Measurements from ENCODE around the gene PKMYT1. TPM values are rescaled to one million over a fixed set of nuclear protein-coding genes. Genes with fewer than 3 reads are reported as not detected.

Gene PKMYT1
- total and polyA plus RNA-seq, 9 of the 15 experiments (the other 6 are each of a cell fraction or from before 2014, with no cell fraction given): 8.7 to 201 (median 37.8) TPM

DNA sequence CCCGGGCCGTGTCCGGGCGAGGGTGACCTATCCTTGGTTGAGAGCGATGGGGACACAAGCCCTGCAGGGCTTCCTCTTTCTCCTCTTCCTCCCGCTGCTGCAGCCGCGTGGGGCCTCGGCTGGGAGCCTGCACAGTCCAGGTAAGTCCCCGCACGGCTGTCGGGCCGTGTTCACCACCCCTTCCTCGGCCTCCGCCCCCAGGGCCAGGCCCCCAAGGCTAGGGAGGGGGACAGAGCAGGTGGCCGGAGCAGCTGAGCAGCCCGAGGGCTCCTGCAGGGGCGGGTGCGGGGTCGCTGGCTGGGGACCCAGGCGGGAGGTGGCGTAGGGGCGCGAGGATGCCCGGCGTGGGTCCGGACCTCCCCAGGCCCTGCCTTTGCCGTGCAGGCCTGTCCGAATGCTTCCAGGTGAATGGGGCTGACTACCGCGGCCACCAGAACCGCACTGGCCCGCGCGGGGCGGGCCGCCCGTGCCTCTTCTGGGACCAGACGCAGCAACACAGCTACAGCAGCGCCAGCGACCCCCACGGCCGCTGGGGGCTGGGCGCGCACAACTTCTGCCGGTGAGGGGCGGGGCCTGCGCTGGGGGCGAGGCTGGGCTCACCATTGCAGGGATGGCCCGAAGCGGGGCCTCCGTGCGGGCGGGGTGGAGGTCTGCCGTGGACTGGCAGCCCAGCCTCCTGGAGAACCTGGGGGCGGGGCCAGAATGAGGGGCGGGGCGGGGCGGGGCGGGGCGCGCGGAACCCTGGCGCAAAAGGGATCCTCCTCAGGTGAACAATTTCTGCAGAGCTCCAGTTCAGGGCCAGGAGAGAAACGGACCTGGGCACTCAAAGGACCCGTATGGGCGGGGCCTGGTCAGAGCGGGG is 15.5 kb downstream of the PKMYT1 start (continued):
- TF ChIP-seq NCOA4 (IDR thresholded peaks at IDR 0.05; ENCODE audit: partially characterized antibody) (no peak), ETV5 (CRISPR knock-in tag; IDR thresholded peaks at IDR 0.05; ENCODE audit: low read depth) (no peak), PML (IDR thresholded peaks at IDR 0.05; ENCODE audit: low read length) (no peak), POLR2A (conservative IDR thresholded peaks at IDR 0.05) (no peak), SLC30A9 (CRISPR knock-in tag; IDR thresholded peaks at IDR 0.05) (no peak), ZFX (CRISPR knock-in tag; IDR thresholded peaks at IDR 0.05) (peak; percentile 45; the same call in 1 of the 2 replicates), TBP (optimal IDR thresholded peaks at IDR 0.05; ENCODE audit: low read depth, low read length) (no peak), NUFIP1 (IDR thresholded peaks at IDR 0.05; ENCODE audit: partially characterized antibody) (no peak), GTF2A2 (tag; IDR thresholded peaks at IDR 0.05) (no peak), CBFB (CRISPR knock-in tag; IDR thresholded peaks at IDR 0.05) (no peak), SAFB (IDR thresholded peaks at IDR 0.05; ENCODE audit: borderline replicate concordance, low read depth, low read length) (0 out of 2 replicates have a peak, but pooled peaks have one; percentile 24), CBFA2T3 (IDR thresholded peaks at IDR 0.05) (no peak), TARDBP (IDR thresholded peaks at IDR 0.05) (no peak), ZNF212 (CRISPR knock-in tag; IDR thresholded peaks at IDR 0.05) (no peak), YBX1 (IDR thresholded peaks at IDR 0.05) (no peak), FOXA3 (CRISPR knock-in tag; conservative IDR thresholded peaks at IDR 0.05 in 1 of 2, IDR thresholded peaks at IDR 0.05 in 1 of 2) (0 out of 4 replicates have a peak, but pooled peaks of 1 of the 2 experiments have one; percentile 16), CREB1 (IDR thresholded peaks at IDR 0.05) (peak; percentile 29; the same call in 1 of the 2 replicates), CREB1 (CRISPR knock-in tag; IDR thresholded peaks at IDR 0.05) (no peak)
- TF ChIP-seq, protein P1, sequence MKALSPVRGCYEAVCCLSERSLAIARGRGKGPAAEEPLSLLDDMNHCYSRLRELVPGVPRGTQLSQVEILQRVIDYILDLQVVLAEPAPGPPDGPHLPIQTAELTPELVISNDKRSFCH (CRISPR knock-in tag; IDR thresholded peaks at IDR 0.05): no peak
- TF ChIP-seq, protein P1 (tag; IDR thresholded peaks at IDR 0.05): peak; percentile 27; the same call in 1 of the 2 replicates
- TF ChIP-seq, protein P2, sequence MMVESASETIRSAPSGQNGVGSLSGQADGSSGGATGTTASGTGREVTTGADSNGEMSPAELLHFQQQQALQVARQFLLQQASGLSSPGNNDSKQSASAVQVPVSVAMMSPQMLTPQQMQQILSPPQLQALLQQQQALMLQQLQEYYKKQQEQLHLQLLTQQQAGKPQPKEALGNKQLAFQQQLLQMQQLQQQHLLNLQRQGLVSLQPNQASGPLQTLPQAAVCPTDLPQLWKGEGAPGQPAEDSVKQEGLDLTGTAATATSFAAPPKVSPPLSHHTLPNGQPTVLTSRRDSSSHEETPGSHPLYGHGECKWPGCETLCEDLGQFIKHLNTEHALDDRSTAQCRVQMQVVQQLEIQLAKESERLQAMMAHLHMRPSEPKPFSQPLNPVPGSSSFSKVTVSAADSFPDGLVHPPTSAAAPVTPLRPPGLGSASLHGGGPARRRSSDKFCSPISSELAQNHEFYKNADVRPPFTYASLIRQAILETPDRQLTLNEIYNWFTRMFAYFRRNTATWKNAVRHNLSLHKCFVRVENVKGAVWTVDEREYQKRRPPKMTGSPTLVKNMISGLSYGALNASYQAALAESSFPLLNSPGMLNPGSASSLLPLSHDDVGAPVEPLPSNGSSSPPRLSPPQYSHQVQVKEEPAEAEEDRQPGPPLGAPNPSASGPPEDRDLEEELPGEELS (CRISPR knock-in tag; IDR thresholded peaks at IDR 0.05; ENCODE audit: borderline replicate concordance): no peak
- TF ChIP-seq, protein P3, sequence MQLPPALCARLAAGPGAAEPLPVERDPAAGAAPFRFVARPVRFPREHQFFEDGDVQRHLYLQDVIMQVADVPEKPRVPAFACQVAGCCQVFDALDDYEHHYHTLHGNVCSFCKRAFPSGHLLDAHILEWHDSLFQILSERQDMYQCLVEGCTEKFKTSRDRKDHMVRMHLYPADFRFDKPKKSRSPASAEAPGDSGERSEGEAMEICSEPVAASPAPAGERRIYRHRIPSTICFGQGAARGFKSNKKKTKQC (CRISPR knock-in tag; IDR thresholded peaks at IDR 0.05): no peak
- TF ChIP-seq, protein P4, sequence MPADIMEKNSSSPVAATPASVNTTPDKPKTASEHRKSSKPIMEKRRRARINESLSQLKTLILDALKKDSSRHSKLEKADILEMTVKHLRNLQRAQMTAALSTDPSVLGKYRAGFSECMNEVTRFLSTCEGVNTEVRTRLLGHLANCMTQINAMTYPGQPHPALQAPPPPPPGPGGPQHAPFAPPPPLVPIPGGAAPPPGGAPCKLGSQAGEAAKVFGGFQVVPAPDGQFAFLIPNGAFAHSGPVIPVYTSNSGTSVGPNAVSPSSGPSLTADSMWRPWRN (IDR thresholded peaks at IDR 0.05; ENCODE audit: low read depth): no peak
- TF ChIP-seq, protein P5, sequence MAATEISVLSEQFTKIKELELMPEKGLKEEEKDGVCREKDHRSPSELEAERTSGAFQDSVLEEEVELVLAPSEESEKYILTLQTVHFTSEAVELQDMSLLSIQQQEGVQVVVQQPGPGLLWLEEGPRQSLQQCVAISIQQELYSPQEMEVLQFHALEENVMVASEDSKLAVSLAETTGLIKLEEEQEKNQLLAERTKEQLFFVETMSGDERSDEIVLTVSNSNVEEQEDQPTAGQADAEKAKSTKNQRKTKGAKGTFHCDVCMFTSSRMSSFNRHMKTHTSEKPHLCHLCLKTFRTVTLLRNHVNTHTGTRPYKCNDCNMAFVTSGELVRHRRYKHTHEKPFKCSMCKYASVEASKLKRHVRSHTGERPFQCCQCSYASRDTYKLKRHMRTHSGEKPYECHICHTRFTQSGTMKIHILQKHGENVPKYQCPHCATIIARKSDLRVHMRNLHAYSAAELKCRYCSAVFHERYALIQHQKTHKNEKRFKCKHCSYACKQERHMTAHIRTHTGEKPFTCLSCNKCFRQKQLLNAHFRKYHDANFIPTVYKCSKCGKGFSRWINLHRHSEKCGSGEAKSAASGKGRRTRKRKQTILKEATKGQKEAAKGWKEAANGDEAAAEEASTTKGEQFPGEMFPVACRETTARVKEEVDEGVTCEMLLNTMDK (IDR thresholded peaks at IDR 0.05; ENCODE audit: borderline replicate concordance, insufficient read depth, low read depth, low read length, poor library complexity, severe bottlenecking): no peak
